NCI-H2171 treated with DMSO at 0.1 percent for 48 hours (cell line): ENCODE results near the gene TSEN34.
A peak's percentile ranks its signal among the peaks of the same experiment; 100 is the strongest.
"Not testable (repeated sequence)": the region's sequence is repeated elsewhere in the genome, so short reads cannot be mapped to it uniquely, and the experiment has no call there.

Experiments used
- DNase-seq: peaks from one replicate; lab custom pipeline; 2025; lab: John Stamatoyannopoulos, UW

The TSEN34 gene

DNA sequence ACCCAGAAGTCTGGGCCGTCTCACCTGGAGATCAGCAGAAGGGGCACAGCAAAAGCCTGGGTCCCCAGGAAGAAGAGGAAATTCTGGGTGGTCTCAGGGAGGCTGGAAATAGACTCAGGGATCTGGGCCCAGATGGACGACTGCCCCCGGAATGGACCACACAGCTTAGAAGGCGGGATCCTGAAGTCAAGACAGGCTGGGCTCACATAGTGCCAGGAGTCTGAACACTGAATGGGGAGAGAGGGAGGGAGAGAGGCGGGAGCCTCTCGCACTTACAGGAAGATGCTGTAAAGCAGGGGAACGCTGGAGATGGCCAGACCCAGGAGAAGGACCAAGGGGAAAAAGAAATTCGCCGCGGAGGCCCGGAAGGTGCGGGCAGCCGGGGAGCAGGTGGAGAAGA is 30.3 kb upstream of the TSEN34 start:
- no peak for DNase-seq

DNA sequence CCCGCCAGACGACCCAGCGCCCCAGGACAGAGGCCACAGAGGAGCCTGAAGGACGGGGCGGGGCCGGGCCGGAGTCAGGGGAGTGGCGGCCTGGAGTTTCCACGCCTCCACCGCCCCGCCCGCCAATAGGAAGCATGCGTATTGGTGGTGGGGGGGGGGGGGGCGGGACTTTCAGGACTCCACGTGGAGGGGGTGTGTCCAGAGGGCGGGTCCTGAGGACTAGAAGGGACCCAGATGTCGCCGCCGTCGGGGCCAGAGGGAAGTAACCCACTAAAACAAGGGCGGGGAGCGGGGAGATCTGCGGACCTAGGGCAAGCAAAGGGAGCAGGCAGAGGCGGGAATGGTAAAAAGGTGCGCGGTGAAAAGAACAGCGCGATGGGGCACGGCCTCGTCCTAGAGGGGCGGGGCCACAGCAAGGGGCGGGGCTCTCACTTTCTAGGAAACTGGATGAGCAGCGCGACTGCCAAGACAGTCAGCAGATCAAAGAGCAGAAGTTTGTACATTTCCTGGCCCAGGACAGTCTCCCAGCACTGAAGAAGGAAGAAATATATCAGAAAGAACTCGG is 28.8 kb upstream of the TSEN34 start:
- no peak for DNase-seq

DNA sequence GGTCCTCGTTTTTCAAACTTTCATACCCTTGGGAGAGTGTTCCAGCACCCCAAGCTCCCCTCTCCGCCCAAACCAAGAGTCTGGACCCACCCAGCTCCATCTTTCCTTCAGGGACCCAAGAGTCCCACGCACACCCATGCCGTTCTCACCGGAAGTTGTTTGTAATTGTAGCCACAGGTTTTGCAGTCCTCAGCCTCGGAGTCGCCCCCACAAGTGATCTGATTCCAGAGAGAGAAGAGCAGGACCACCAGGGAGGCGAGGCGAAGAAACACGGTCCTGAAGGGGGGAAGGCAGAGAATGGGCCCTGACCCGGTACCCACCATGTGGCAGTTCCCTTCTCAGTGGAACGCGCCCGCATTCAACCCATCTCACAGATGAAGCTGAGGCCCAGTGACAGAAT is 28.2 kb upstream of the TSEN34 start:
- no peak for DNase-seq

DNA sequence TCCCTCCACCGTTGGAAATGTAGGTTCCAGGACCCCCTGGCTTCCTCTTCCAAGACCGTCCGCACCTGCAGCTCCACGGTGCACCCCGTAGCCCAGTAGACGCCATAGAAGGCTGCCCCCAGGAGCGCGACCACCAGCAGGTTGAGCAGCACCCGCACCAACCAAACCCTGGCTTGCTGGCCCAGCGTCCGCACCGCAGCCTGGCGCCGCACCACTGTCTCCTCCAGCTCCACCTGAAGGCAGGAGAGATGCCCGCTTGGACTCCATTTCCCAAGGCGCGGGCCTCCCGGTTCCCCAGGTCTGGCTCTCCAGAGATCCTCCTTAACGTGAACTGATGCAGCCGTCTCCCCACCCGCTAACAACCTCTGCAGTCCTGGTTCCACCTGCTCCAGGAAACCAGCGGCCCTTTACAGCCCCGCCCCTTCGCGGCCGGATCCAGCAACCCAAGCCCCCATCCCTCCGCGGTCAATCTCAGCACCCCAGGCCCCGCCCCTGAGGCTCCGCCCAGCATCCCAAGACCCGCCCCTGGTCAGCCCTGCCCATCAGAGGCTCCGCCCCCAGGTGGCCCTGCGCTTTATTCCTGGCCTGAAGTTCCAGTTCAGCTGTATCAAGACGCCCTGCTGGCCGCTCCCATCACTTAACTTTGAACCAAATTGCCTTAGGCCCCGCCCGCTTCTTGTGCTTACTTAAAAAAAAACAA is 26.6 kb upstream of the TSEN34 start:
- DNase-seq, result no peak

DNA sequence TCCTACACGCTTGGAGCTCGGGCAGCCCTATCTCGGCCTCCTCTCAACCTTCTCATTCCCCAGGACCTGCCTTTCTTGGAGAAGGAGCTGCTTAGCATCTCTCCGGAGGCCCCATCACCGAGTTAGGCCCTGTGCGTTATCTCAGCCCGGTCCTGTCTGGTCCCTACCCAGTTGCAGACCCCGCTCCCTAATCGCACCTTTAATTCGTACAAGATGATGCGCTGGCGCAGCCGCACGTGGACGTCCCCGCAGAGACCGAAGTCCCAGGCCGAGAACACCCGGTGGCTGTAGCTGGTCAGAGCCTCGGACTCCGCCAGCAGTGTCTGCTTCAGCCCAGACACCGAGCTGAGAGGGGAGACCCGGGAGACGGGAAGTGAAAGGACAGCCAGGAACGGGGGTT is 25.9 kb upstream of the TSEN34 start:
- DNase-seq, result no peak

DNA sequence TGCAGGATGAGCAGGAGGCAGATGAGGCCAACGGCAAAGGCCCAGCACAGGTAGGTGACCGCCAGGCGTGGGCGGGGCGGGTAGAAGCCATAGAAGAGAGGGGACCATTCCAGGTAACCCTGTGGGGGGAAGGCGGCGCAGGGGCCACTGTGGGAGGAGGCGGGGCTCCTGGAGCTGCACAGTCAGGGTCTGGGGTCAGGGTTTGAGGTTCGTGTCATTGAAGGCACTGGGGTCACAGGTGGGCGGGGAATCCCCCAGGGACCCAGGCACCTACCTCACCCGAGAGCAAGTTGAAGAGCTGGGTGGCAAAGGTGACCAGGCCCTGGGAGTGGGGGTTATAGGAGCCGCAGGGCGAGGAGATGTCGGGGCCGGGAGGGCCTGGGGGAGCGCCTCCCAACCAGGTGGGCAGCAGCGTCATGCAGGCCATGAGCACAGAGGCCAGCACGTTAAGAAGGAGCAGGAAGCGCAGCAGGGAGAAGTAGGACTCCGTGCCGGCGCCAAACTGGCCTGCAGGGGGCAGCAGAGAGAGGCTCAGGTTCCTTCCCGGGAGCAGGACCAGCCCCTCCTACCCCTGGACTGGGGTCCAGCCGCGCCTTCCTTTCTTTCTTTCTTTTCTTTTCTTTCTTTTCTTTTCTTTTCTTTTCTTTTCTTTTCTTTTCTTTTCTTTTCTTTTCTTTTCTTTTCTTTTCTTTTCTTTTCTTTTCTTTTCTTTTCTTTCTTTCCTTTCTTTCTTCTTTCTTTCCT is 22.8 kb upstream of the TSEN34 start:
- DNase-seq, result peak; percentile 63

DNA sequence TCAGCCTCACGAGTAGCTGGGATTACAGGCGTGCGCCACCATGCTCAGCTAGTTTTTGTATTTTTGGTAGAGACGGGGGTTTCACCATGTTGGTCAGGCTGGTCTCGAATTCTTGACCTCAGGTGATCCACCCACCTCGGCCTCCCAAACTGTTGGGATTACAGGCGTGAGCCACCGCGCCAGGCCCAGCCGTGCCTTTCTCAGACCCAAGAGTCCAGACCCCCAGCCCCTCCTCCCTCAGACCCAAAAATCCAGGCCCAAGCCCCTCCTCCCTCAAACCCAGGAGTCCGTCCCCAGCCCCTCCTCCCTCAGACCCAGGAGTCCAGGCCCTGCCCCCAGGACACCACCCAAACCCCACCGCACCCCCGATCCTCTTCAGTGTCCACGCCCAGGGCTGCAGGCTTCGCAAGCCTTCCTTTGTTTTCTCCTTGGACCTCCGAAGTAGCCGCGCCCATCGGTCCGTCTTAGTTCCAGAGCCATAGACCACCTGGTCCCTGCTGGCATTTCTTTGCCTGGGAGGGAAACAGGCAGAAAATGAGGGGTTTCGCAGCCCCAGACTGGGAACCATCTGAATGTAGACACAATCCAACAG is 21.9 kb upstream of the TSEN34 start:
- DNase-seq, result no peak

DNA sequence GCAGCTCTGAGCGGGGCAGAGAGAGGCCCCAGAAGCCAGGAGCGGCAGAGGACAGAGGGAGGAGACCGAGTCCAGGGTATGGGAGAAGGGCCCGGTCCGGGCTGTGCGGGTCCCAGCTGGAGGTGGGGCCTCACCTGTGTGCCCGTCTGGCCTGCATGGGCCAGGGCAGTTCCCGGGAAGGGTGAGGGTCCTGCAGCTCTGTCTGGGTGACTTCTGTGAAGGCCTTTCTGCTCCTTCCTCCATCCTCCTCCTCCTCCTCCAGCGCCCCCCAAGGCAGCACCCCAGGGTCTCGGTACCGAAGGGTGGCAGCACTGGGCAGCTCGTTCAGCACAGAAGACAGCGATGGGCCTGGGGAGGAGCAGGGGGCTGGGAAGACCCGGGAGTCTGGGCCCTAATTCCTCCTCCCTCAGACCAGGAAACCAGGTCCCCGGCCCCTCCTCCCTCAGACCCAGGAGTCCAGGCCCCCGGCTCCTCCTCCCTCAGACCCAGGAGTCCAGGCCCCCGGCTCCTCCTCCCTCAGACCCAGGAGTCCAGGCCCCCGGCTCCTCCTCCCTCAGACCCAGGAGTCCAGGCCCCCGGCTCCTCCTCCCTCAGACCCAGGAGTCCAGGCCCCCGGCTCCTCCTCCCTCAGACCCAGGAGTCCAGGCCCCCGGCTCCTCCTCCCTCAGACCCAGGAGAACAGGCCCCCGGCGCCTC is 19.2 kb upstream of the TSEN34 start:
- not testable (repeated sequence) for DNase-seq

DNA sequence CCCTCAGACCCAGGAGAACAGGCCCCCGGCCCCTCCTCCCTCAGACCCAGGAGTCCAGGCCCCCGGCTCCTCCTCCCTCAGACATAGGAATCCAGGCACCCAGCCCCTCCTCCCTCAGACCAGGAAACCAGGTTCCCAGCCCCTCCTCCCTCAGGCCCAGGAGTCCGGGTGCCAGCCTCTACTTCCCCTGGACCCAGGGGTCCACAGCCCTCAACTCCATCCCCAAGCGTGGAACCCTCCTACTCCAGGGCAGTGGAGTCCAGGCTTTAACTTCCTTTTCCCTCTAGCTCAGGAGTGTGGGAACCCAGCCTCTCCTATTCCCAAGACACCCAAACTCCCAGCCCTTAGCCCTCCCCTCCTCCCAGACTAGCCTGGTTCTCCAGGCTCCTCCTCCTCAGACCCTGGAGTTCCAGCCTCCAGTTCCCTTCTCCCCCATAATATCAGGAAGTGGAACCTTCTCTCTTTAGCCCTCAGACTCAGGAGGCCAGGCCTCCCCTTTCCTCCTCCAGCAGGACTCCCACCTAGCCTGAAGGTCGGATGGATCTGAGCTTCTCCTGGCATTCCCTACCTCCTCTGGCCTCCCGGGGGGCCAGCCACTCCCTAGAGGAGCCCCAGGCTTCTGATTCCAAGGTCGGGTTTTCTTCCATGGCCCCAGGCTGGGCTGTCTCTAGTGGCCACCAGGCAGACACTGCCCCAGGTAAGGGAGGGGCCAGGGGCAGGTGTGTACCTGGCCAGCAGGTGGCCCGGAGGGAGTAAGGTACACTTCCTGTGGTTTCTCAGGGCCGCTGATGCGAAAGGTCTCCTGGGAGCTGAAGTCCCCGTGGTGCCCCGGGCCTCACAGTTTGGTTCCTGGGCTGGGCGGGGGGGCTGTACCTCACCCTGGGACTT is 18.4 kb upstream of the TSEN34 start, which contains the start of gene TMC4:
TSS of gene TMC4 (minus strand) at position 690 of the 888 bp plus-strand sequence. CDS start at position 647, 43 bp downstream.
- peak; percentile 34 for DNase-seq

DNA sequence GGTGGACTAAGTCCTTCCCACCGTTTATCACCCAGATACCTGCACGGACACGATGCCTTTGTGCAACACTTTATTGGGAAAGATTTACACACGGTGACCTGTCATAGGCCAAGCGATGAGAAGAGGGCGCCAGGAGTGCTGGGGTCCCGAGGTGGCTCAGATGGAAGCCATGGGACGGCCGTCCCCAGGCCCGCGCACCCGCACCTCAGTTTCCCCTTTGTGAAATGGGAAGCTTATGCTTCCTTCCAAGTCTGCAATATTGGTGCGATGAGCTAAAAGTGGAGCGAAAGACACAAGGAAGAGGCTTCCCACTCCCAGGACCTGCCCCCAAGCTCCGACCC is 17.8 kb upstream of the TSEN34 start:
- DNase-seq, result no peak

DNA sequence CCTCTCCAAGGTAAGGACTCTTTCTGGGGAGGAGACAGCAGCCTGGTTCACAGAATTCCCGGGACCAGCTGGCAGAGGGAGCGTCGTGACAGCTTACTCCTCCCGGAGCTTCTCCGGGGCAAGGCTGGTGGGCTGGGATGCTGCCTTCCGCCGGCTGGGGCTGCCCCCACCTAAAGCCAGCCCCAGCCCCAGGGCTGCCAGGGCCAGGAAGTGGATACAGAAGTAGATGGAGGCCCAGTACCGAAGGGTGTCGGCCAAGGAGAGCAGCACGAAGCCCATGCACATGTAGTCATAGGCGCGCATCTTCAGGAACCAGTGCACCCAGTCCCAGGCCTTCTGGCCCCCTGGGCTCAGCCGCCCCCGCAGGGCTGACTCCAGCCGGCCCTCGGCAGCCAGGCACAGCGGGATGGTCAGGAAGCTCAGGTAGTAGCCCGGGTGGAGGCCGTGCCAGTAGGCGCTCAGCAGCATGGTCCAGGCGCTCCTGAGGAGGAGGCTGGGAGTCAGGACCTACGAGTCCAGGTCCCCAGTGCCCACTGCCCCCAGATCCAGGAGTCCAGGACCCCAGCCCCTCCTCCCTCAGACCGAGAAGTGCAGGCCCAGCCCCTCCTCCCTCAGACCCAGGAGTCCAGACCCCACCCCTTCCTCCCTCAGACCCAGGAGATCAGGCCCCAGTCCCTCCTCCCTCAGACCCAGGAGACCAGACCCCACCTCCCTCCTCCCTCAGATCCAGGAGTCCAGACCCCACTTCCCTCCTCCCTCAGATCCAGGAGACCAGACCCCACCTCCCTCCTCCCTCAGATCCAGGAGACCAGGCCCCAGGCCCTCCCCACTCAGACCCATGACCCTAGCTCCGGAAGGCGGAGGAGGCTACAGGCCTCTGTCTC is 16.9 kb upstream of the TSEN34 start:
- no peak for DNase-seq

DNA sequence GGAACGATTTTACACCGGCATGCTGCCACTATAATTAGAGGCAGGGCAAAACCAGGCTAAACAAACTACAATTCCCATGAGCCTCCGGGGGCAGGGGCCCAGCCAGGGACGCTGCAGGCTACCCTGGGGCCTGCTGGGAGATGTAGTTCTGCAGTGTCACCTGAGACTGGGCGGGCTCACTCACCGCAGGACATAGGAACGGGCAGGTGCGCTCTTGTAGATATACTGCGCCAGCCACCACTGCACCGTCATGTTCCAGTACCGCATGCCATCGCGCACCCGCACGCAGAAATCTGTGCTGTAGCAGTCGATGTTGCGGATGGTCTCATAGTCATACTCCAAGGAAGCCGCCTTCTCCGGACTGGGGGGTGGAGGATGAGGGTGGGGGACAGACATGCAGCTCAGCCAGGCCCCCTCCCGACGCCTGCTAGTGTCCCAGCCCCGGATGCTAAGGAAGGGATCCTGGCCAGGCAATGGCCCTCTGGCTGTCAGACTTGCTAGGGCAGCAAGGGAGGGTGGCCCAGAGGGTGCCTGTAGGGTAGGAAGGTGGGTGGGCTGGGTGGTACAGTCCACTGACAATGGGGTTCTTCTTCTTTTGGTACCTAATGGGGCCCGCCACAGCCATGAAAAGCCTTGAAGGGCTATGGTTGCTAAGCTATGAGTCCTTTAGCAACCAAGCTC is 12.4 kb upstream of the TSEN34 start:
- peak; percentile 61 for DNase-seq

DNA sequence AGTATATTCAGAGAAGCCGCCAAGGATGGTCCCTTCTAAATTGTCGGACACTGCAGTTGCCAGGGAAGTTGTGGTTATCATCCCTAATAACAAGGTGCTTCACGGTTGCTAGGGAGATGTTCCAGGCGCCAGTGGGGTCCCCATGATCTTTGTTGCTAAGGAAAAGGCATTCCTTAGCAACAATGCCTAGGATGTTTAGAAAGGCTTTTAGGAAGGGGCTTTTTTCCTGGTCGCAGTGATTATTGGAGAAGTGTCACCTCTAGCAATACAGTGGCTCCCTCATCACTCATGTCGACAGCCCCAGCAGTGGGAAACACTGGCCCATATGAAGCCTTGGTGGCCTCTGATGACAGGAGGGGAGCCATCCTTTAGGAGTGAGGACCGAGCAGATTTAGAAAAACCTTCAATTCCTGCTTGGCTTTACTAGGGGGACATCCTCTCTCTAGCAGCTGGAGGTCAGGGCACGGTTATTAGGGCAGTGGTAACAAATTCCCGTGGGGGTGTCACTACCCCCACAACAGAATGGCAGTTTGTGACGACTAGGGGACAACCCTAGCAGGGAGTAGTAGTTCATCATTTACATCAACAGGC is 11.8 kb upstream of the TSEN34 start:
- DNase-seq, result no peak

DNA sequence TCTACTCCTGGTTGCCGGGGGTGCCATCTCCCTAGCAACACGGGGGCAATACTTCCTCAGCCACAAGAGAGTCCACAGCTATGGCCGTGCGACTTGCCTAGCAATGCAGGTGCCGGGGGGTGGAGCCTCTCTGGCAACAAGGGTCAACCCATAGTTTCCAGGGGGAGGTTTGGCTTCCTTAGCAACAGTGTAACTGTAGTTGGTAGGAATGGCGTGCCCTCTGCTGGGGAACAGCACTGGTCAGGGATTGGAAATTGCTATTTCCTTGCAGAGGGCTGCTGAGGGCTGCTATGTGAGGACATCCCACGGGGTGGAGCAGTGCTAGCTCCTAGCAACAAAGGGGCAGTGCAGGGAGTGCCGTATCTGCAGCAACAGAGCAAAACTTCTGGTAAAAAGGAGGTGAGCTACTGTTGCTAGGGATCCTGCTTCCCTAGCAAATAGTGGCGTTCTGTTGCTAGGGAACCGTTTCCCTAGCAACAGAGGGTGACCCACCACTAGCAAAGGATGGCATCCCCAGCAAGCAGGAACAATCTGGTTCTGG is 11.1 kb upstream of the TSEN34 start:
- DNase-seq, result no peak

DNA sequence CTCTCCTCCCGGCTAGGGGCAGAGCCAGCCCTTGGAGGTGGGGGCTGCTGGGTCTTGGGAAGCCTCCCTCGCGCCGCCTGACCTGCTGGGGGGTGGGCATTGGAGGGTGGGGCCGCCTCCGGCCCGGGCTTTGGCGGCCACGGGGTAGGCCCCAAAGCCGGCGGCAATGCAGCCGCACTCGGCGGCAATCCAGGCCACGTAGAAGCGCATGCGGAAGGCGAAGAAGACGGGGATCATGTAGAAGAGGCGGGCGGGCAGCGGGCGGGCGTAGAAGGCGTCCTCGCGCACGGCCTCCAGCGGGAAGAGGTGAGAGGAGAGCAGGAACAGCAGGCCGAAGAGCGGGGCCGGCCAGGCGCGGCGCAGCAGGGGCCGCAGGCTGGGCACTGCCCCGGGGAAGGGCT is 10.4 kb upstream of the TSEN34 start:
- no peak for DNase-seq

DNA sequence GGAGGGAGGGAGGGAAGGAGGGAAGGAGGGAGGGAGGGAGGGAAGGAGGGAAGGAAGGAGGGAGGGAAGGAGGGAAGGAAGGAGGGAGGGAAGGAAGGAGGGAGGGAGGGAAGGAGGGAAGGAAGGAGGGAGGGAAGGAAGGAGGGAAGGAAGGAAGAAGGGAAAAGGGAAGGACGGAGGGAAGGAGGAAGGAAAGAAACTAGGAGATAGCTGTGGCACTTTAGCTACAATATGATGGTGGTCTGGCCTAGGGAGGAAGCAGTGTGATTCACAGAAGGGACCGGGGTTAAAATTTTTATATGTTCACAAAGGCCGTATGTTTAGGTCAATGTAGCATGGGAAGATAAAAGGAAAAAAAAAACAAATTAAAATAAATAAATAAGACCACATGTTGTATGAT is 9.2 kb upstream of the TSEN34 start:
- not testable (repeated sequence) for DNase-seq

DNA sequence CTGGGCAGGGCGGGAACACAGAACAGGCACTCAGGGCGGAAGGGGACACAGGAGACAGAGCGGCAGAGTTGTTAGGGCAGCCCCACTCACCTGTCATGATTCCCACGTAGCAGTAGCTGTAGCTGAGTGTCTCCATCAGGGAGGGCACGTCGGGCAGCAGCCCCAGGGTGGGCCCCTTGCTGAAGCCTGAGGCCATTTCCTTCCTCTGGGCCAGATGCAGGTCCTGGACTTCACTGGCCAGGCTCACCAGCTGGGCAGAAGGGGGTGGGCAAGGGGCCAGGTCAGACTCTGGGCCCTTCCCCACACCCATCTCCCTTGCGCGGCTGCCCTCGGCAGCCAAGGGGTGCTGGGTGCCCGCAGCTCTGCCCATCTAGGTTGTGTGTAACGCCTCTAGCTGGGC is 7.7 kb upstream of the TSEN34 start:
- no peak for DNase-seq

DNA sequence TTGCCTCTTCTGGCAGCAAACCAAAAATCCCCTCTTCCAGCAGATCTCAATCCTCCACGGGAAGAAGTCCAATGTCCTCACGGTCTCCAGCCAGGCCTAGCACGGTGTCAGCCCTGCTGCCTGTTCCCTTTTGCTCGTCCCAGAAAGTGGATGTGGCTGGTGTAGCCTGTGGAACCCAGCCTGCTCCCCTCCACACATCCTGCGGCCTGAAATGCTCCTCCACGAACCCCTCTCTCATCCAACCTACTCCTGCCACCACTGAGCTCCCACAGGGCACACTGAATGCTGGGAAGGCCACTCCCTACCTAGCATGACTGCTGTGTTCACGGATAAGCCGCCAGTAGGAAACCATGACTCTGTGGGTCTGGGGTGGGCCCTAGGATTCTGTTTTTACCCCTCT is 4.8 kb upstream of the TSEN34 start:
- DNase-seq, result no peak

DNA sequence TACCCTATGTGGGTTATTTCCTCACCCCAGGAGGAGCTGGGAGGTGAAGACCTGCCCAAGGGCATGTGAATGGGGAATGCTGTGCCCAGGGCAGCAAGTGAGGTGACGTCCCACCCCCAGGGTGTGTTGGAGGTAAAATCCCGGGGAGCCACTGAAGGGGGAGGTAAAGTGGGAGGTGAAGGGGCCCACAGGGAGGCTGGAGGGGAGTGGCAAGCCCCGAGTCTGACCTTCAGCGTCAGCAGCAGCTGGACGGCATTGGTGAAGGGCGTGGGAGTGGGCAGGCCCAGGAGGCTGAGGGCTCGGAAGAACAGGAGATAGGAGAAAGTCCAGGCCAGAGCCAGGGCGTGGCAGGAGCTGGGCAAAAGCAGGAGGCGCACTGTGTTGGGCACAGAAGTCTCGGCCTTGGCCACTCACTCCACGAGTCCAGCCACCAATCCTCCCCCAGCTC is 4.2 kb upstream of the TSEN34 start:
- no peak for DNase-seq
